Nephron (organoid): ENCODE measurements around the gene FTO.

Experiments used
- H3K27ac Mint-ChIP-seq, 3 experiments: 2 replicates each; pipeline ENCODE4 v1.8.0; 2020; ENCODE audit warnings: mixed read lengths in 3 of 3, mild to moderate bottlenecking in 2 of 3, moderate library complexity in 1 of 3
- H3K27me3 Mint-ChIP-seq: 2 replicates; pipeline ENCODE4 v1.8.0; 2021; ENCODE audit warnings: low read depth, mild to moderate bottlenecking, moderate library complexity, mixed read lengths
- H3K36me3 Mint-ChIP-seq: 2 replicates; pipeline ENCODE4 v1.8.0; 2020; ENCODE audit warnings: low read depth, mixed read lengths
- H3K4me1 Mint-ChIP-seq: 2 replicates; pipeline ENCODE4 v1.8.0; 2020; ENCODE audit warnings: mixed read lengths
- H3K4me3 Mint-ChIP-seq, 3 experiments: 2 replicates each; pipeline ENCODE4 v1.8.0; 2020; ENCODE audit warnings: mild to moderate bottlenecking in 3 of 3, mixed read lengths in 3 of 3, moderate library complexity in 2 of 3
- H3K9me3 Mint-ChIP-seq: 2 replicates; pipeline ENCODE4 v1.8.0; 2020; ENCODE audit warnings: mixed read lengths
- TF ChIP-seq, protein P1 (sequence below), 3 experiments: fragments of 200-600 bp; sonication (generic); IDR thresholded peaks; one replicate each; pipeline ENCODE4 v1.5.0; 2021; ENCODE audit warnings: antibody characterized with exemption in 3 of 3; ENCODE audit not compliant: unreplicated experiment in 3 of 3

The FTO gene

DNA sequence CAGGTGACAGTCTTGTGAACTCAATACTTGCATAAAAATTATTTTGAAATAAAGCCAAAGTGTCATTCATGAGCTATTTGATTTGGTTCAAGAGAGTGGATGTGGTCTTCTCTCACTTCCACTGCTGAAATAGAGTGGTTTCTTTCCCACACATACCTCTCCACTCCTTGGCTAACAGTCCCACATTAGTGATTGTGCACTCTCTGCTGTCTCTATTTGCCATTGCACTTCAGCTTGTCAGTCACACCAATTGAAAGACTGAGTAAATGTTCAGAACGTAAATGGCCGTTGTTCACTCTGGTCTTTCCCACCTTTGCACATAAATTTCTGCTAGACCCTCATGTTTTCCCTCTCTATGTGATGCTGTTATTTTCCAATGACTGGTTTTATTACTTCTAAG is 197.5 kb downstream of the FTO start:
- H3K36me3 Mint-ChIP-seq = peaks cover 23% of the 10 kb centered on the region
- TF ChIP-seq, protein P1, sequence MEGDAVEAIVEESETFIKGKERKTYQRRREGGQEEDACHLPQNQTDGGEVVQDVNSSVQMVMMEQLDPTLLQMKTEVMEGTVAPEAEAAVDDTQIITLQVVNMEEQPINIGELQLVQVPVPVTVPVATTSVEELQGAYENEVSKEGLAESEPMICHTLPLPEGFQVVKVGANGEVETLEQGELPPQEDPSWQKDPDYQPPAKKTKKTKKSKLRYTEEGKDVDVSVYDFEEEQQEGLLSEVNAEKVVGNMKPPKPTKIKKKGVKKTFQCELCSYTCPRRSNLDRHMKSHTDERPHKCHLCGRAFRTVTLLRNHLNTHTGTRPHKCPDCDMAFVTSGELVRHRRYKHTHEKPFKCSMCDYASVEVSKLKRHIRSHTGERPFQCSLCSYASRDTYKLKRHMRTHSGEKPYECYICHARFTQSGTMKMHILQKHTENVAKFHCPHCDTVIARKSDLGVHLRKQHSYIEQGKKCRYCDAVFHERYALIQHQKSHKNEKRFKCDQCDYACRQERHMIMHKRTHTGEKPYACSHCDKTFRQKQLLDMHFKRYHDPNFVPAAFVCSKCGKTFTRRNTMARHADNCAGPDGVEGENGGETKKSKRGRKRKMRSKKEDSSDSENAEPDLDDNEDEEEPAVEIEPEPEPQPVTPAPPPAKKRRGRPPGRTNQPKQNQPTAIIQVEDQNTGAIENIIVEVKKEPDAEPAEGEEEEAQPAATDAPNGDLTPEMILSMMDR (IDR thresholded peaks at IDR 0.05; ENCODE audit: unreplicated experiment in 3 of 3) = no peak
- H3K4me1 Mint-ChIP-seq = peaks cover 31% of the 10 kb centered on the region
- H3K27me3 Mint-ChIP-seq = no peaks in the 10 kb centered on the region
- no peak overlapping the region for H3K27ac Mint-ChIP-seq
- no peak overlapping the region for H3K4me3 Mint-ChIP-seq
- no peaks in the 10 kb centered on the region for H3K9me3 Mint-ChIP-seq

DNA sequence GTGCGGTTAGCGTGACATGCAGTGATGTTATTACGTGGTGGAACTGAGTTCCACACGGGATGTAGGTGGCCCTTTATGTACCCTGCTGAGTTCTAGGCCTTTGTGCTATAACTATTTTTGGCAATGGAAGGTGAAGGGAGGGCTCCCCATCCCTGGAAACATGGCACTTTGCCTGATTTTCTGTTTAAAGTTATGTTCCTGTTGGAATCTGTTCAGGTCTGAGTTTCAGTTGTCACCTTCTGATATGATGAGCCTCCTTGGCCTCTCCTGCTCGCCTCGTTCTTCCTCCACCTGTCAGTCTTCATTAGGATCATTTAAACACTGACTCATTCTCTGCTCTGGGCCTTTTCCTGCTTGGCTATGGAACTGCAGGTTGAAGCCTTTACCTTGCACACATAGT is 200.6 kb downstream of the FTO start:
- peaks cover 28% of the 10 kb centered on the region for H3K36me3 Mint-ChIP-seq
- H3K4me1 Mint-ChIP-seq = peaks cover 13% of the 10 kb centered on the region

DNA sequence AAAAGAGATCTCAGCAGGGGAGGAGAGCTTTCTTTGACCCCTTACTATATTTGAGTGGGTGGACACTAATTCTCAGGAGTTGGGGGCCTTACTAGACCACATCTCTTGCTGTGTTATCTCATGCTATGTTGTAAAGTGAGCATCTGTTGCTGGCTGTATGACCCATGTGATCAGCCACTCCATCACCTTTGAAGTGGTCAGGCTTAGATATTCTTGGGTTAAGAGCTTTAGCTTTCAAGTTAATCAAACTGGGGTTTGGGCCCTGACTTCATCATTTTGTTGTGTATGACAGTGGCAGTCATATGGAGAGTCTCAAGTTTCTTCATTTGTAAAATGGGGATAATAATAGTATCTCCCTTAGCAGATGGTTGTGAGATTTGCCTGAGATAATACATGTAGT is 201.1 kb downstream of the FTO start:
- no peaks in the 10 kb centered on the region for H3K27me3 Mint-ChIP-seq
- no peak overlapping the region for H3K27ac Mint-ChIP-seq
- peaks cover 13% of the 10 kb centered on the region for H3K4me1 Mint-ChIP-seq
- peaks cover 28% of the 10 kb centered on the region for H3K36me3 Mint-ChIP-seq
- TF ChIP-seq, protein P1 (IDR thresholded peaks at IDR 0.05; ENCODE audit: unreplicated experiment in 3 of 3) = no peak
- H3K9me3 Mint-ChIP-seq = no peaks in the 10 kb centered on the region
- no peak overlapping the region for H3K4me3 Mint-ChIP-seq

More for the DNA sequence above, 200.6 kb downstream of the FTO start:
- no peaks in the 10 kb centered on the region for H3K9me3 Mint-ChIP-seq
- TF ChIP-seq, protein P1 (IDR thresholded peaks at IDR 0.05; ENCODE audit: unreplicated experiment in 3 of 3) = no peak
- H3K27me3 Mint-ChIP-seq = no peaks in the 10 kb centered on the region
- H3K27ac Mint-ChIP-seq = no peak overlapping the region
- H3K4me3 Mint-ChIP-seq = no peak overlapping the region

DNA sequence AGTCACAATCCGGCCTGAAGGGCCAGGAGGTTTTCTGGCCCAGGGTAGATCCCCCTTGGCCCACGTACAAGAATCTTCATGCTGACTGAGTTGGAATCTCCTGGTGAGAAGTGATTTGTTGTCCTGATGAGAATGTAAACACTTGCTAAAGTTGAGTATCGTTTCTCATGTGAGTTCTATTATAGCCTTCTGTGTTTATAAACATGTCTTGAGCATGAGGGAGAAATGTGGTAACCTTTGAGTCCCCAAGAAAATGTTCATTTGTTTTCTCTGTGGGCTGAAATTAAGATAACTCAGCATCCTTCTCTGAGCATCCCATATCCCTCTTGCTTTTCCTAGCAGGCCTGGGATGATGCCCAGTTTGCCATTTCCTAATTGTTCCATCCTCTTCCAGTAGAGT is 204.8 kb downstream of the FTO start:
- TF ChIP-seq, protein P1 (IDR thresholded peaks at IDR 0.05; ENCODE audit: unreplicated experiment in 3 of 3) = no peak
- H3K36me3 Mint-ChIP-seq = peaks cover 19% of the 10 kb centered on the region
- no peaks in the 10 kb centered on the region for H3K9me3 Mint-ChIP-seq
- no peak overlapping the region for H3K4me3 Mint-ChIP-seq
- no peak overlapping the region for H3K27ac Mint-ChIP-seq
- peaks cover 20% of the 10 kb centered on the region for H3K4me1 Mint-ChIP-seq
- no peaks in the 10 kb centered on the region for H3K27me3 Mint-ChIP-seq

DNA sequence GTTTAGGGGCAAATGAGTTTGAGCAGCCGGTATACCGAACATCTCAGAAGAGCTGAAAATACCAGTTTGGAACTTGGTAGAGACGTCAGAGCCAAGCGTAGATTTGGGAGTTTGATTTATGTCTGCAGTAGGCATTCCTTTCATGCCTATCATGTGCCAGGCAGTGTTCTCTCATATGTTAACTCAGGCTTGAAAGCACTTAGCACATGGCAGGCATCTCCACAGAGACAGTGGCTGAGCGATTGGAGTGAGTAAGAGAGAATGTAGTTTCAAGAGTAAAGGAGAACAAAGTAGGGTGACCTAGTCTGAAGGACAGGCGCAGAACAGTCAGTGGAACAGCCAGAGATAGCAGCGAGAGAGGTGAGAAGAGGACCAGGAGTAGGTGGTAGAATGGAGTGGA is 207.0 kb downstream of the FTO start:
- H3K27me3 Mint-ChIP-seq = no peaks in the 10 kb centered on the region
- peaks cover 25% of the 10 kb centered on the region for H3K4me1 Mint-ChIP-seq
- no peak overlapping the region for H3K4me3 Mint-ChIP-seq
- H3K27ac Mint-ChIP-seq = no peak overlapping the region
- peaks cover 5% of the 10 kb centered on the region for H3K36me3 Mint-ChIP-seq
- TF ChIP-seq, protein P1 (IDR thresholded peaks at IDR 0.05; ENCODE audit: unreplicated experiment in 3 of 3) = no peak
- no peaks in the 10 kb centered on the region for H3K9me3 Mint-ChIP-seq

DNA sequence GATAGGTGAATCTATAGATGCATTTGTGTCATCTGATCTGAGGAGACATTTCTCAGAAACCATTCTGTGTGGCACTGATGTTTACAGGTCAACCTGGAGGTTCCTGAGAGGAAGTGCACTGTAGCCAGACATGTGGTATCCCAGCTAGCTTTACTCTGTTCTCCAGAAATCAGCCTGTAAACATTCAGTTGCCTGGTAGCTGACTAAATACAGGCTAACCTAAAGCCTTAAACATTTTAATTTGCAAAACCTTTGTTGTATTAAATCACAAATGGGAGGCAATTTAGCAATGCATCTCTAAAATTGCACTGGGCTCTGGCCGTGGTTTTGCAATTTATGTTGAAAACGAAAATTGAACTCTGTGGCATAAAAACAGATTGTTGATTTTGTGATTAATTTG is 207.6 kb downstream of the FTO start:
- TF ChIP-seq, protein P1 (IDR thresholded peaks at IDR 0.05; ENCODE audit: unreplicated experiment in 3 of 3) = no peak
- Mint-ChIP-seq H3K36me3 (peaks cover 5% of the 10 kb centered on the region), H3K4me3 (no peak overlapping the region), H3K9me3 (no peaks in the 10 kb centered on the region), H3K4me1 (peaks cover 28% of the 10 kb centered on the region), H3K27ac (no peak overlapping the region), H3K27me3 (no peaks in the 10 kb centered on the region)
